ENCODE measurements around the gene PLCD3. TPM values are rescaled to one million over a fixed set of nuclear protein-coding genes. Genes with fewer than 3 reads are reported as not detected.

Gene PLCD3
- total and polyA plus RNA-seq, 10 of the 15 experiments (the other 5 are each of a cell fraction or from before 2014, with no cell fraction given): 0.02 to 1.6 (median 0.44) TPM

DNA sequence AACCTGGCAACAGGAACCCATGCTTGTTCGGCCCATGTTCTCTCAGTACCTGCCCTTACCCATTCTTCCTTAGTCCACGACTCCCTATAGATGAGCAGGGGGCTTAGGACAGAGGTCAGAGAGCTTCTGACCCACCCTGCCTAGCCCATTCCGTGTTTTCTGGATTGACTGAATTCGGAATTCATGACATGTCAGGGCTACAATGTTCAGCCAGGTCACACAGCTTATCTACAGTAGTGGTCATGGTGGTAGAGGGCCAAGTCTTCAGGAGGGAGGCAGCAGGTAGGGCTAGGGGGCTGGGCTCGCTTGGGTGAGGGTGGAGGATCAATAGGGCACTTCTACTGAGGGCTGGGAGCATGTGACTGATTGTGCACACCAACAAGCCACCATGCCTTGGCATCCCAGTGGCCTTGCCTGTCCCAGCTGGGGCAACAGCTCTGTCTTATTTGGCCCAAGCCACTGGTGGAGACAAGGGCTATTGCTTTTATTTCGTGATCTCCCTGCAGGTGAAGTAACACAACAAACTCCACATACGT lies 32.5 kb upstream of the PLCD3 start:
- Histone ChIP-seq H3K27me3 (replicated peaks in 1 of 2; ENCODE audit: control insufficient read depth in 2 of 2, insufficient read depth in 2 of 2, low read length in 1 of 2) (no peaks in the 10 kb centered on the region), H3K4me2 (ENCODE audit: control insufficient read depth, insufficient read depth) (no peak overlapping the region), H3K9me3 (replicated peaks; ENCODE audit: control insufficient read depth, insufficient read depth, low read length) (no peaks in the 10 kb centered on the region), H3K4me3 (no peak overlapping the region), H3K27ac (ENCODE audit: control insufficient read depth, insufficient read depth) (no peak overlapping the region), H3K9ac (ENCODE audit: control insufficient read depth, insufficient read depth, low read length) (no peak overlapping the region), H3K79me2 (ENCODE audit: control insufficient read depth, insufficient read depth, low read length) (peaks cover 23% of the 10 kb centered on the region), H4K20me1 (ENCODE audit: control insufficient read depth, insufficient read depth) (no peaks in the 10 kb centered on the region), H3K36me3 (ENCODE audit: control insufficient read depth in 2 of 2, insufficient read depth in 2 of 2, low read length in 1 of 2) (no peaks in the 10 kb centered on the region), H3K4me1 (ENCODE audit: control insufficient read depth, insufficient read depth, low read length) (peaks cover 8% of the 10 kb centered on the region), H2AFZ (ENCODE audit: control insufficient read depth, low read depth, low read length) (no peak overlapping the region)
- POLR2A ChIA-PET: interaction anchor here (0.6 to 0.8 kb wide), 2 partner anchors 10 to 19 kb away, joined by 3 to 4 read pairs; no protein-coding TSS in a partner anchor
- ATAC-seq (no peak), DNase-seq (ENCODE audit: low read depth, low spot score) (no peak), FAIRE-seq (no peak)
- in situ Hi-C loops (cut with MboI): no loop called here
- intact Hi-C loops (cut with micrococcal nuclease; ENCODE audit: unreplicated experiment): no loop called here
- SMC1A ChIA-PET (ENCODE audit: uncharacterized antibody, unreplicated experiment): interaction anchor here (6.4 kb wide), 1 partner anchor 14 kb away, joined by 114 read pairs; the partner anchor contains the start of gene HEXIM1
- CTCF ChIA-PET: interaction anchor here (0.8 to 7.4 kb wide), 3 partner anchors 10 to 30 kb away, joined by 3 to 199 read pairs (median 8); partner anchors contain the start of genes ACBD4 and HEXIM1
- RAD21 ChIA-PET (ENCODE audit: unreplicated experiment): interaction anchor here (2.1 kb wide), 1 partner anchor 14 kb away, joined by 6 read pairs; no protein-coding TSS in a partner anchor
- TF ChIP-seq TAF1 (IDR thresholded peaks at IDR 0.05; ENCODE audit: borderline replicate concordance, low read depth, low read length): no peak
- TF ChIP-seq RFX5 (IDR thresholded peaks at IDR 0.05; ENCODE audit: low read depth, low read length): no peak
- no peak for TF ChIP-seq MTA3 (IDR thresholded peaks at IDR 0.05; ENCODE audit: borderline replicate concordance, low read length)
- TF ChIP-seq, protein P1, sequence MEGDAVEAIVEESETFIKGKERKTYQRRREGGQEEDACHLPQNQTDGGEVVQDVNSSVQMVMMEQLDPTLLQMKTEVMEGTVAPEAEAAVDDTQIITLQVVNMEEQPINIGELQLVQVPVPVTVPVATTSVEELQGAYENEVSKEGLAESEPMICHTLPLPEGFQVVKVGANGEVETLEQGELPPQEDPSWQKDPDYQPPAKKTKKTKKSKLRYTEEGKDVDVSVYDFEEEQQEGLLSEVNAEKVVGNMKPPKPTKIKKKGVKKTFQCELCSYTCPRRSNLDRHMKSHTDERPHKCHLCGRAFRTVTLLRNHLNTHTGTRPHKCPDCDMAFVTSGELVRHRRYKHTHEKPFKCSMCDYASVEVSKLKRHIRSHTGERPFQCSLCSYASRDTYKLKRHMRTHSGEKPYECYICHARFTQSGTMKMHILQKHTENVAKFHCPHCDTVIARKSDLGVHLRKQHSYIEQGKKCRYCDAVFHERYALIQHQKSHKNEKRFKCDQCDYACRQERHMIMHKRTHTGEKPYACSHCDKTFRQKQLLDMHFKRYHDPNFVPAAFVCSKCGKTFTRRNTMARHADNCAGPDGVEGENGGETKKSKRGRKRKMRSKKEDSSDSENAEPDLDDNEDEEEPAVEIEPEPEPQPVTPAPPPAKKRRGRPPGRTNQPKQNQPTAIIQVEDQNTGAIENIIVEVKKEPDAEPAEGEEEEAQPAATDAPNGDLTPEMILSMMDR (IDR thresholded peaks at IDR 0.05 in 2 of 3, conservative IDR thresholded peaks at IDR 0.05 in 1 of 3; ENCODE audit: control insufficient read depth in 2 of 3, extremely low read depth in 1 of 3, insufficient read depth in 1 of 3, low read depth in 3 of 3, low read length in 3 of 3): no peak
- TF ChIP-seq NR2C2 (IDR thresholded peaks at IDR 0.05; ENCODE audit: borderline replicate concordance, control insufficient read depth, insufficient read length, low read depth): no peak
- TF ChIP-seq CBX5 (IDR thresholded peaks at IDR 0.05; ENCODE audit: low read depth): no peak
- TF ChIP-seq DPF2 (IDR thresholded peaks at IDR 0.05): no peak
- TF ChIP-seq ZSCAN29 (IDR thresholded peaks at IDR 0.05): no peak
- TF ChIP-seq ESRRA (IDR thresholded peaks at IDR 0.05; ENCODE audit: low read length): no peak
- TF ChIP-seq JUND (IDR thresholded peaks at IDR 0.05; ENCODE audit: low read depth, low read length): no peak
- no peak for TF ChIP-seq SMARCA5 (IDR thresholded peaks at IDR 0.05)
- no peak for TF ChIP-seq TCF12 (IDR thresholded peaks at IDR 0.05; ENCODE audit: low read depth, low read length)
- WGBS (ENCODE audit: insufficient coverage, insufficient replicate concordance, low lambda C conversion rate, missing lambda C conversion rate): 97% methylated on average over 7 of the region's 7 CpGs
- BruUV-seq (replicated peaks): no TSS peak
